CD4-positive, alpha-beta T cell treated with Interferon alpha-2 for 1 hour (primary cell): ENCODE results near the gene CASP8.
"Not testable (repeated sequence)": the region's sequence is repeated elsewhere in the genome, so short reads cannot be mapped to it uniquely, and the experiment has no call there.

ENCODE experiments used
- DNase-seq, 2 donors: peaks; one replicate each; pipeline ENCODE4 v3.0.0-alpha.2; 2020 to 2022

CASP8 gene

DNA sequence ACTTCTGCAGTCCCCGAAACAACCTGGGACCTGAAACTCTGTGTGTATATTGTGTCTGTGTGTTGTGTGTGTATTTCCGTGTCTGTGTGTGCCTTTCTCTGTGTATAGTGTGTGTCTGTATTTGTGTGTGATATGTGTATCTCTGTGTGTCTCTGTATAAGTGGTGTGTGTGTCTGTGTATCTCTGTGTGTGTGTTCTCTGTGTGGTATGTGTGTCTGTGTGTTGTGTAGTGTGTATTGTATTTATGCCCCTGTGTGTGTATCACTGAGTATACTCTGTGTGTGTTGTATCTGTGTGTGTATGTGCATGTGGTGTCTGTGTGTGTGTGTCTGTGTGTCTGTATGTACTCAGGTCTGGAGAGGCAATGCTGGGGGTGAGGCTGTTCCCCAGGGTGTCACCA lies 11.6 kb downstream of the CASP8 start:
- DNase-seq = no peak

DNA sequence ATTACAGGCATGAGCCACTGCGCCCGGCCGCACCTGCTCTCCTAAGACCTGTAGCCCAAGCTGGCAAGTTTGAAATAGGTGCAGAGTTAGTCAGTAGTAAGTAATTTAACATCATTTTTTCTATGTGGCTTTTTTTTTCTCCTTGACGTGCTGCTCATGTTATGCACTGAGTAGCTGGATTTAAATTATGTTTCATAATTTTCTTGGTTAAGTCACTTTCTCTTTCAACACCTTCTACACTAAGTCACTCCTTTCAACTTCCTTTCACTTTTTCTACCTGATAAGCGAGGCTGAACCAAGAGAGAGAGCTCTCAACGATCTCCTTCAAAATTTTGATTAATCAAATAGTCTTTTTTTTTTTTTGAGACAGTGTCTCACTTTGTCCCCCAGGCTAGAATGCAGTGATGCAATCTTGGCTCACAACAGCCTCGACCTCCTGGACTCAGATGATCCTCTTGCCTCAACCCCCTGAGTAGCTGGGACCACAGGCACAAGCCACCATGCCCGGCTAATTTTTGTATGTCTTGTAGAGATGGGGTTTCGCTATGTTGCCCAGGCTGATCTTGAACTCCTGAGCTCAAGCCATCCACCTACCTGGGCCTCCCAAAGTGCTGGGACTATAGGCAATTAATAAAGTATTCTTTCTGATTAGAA lies 13.1 kb downstream of the CASP8 start:
- no peak for DNase-seq

DNA sequence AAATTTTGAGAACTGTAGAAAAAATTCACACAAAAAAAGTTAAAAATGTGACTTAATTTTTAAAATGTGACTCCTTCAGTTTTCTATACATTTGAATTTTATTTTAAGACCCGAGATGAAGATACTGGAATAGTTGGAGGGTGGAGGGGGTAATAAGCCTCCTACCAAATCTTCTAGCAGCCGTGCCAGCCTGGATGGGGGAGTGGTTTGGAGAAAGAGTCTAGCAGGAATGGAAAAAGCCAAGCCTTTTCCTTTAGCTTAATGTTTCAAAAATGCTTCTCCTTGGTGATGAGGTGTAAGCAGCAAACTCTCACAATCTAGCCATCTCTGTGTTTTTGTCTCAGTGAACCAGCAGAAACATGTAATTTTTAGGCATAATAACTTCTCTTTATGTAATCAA lies 14.7 kb downstream of the CASP8 start:
- DNase-seq = no peak

- DNase-seq = no peak
These were observed 15.7 kb downstream of the CASP8 start for GRCh38 chr2:201275990-201276389.

- DNase-seq = no peak
These were observed 16.2 kb downstream of the CASP8 start for GRCh38 chr2:201276511-201276910.

DNA sequence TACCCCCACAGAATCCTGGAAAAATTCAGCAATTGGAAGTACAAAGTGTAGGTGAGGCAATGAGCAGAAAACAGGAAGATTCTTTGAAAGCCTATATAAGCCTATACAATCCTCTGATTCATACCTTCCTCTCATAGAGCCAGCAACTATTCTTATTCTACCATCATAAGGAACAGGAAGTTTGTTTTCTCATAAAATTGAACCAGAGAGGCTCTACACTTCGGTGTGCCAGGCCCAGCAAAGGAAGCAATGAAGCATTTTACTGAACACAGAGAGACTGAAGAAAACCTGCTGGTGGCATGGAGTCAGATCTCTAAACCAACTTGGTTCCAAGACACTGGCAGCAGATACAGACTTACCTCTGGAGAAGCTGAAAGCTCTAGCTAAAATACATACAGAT lies 18.7 kb downstream of the CASP8 start:
- no peak for DNase-seq

DNA sequence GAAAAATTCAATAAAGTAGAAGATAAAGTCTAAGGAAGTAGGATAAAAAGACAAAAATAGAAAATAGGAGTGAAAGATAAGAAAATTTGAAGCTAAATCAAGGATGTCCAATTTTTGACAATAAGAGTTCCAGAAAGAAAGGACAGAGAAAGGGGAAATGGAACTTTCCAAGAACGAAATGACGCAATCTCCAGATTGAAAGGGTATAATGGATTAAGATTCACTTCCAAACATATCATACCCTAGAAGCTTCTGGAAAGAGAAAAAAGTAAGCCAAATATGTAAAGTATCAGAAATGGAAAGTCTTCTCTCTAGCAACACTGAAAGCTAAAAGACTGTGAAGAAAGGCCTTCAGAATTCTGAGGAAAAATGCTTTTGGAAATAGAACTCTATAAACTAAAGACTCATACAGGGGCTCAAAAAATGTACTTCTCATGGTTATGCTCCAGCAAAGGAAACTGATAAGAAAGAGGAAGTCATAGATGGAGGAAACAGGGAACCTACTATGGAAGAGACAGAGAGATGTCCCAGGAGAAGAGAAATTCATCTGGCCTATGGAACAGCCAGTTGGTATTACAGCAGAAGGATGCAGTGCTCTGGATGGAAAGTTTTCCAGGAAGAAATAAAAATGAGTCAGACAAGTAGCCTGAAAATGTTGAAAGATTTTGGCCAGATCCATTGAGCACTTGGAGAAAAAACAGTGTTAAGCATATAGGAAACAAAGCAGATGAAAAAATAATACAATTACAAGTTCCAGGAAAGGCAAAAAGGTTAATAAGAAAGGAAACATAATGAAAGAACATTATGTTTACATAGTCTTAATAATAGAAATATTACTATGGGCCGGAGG lies 20.1 kb downstream of the CASP8 start:
- DNase-seq = no peak

GRCh38 chr2:201285499-201285898 lies 25.2 kb downstream of the CASP8 start:
- no peak for DNase-seq

- DNase-seq = not testable (repeated sequence)
These were observed 30.3 kb downstream of the CASP8 start for GRCh38 chr2:201290457-201291148.

DNA sequence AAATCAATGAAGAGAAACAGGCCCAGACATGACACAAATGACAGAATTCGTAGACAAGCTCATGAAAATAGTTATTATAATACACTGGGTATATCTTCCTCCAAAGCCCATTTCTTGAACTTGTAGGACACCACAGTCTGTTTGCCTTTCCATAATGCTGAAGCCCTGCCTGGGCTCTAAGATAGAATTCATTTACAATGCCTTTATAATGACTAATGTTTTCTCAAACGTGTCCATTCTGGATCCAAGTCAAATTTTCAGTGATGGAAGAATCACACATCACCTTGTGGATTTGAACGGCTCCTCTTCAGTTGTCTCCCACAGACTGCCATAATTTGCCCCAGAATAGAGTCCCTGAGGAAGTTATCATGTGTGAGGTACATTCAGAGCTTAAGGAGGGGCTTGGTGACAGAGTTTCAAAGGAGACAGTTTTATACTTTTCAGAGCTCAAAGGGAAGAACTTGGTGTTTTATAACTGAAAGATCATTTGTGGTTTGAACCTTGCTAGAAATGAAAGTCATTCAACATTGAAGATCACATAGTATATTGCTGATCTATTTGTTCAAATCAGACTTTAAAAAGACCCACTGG lies 38.2 kb downstream of the CASP8 start:
- no peak for DNase-seq

- not testable (repeated sequence) for DNase-seq
These were observed 39.6 kb downstream of the CASP8 start for GRCh38 chr2:201299929-201300328.

- no peak for DNase-seq
These were observed 47.5 kb downstream of the CASP8 start for GRCh38 chr2:201307876-201308275.

GRCh38 chr2:201308914-201309313 lies 48.6 kb downstream of the CASP8 start:
- no peak for DNase-seq

- no peak for DNase-seq
These were observed 53.0 kb downstream of the CASP8 start for GRCh38 chr2:201313362-201313761.

DNA sequence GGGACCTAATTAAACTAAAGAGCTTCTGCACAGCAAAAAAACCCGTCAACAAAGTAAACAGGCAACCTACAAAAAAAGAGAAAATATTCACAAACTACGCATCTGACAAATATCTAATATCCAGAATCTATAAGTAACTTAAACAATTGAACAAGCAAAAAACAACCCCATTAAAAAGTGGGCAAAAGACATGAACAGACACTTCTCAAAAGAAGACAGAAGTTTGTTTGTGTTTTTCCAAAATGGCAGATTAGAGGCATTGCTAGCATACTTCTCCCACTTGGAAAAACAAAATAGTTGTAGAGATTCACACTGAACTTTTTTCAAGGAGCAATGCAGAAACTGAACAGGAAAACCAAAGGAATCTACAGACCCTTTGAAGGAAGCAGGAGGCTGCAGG lies 59.2 kb downstream of the CASP8 start:
- DNase-seq = no peak

DNA sequence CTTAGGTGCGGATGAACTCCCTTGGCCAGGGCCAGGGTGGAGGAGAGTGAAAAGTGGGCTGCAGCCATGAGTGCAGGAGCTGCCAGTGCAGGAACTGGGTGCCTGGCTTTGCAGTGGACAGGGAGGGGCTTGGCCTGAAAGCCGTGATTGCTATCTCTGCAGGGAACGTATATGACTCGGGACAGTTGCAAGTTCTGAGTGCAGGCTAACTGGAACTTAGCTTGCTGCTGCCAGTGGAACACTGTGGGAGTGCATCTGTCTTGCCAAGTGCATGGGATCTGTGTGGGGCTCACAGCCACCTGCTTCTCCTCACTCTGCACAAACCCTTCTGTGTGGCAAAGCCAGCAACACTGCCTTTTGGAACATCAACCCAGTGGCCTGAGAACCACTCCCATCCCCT lies 59.9 kb downstream of the CASP8 start:
- no peak for DNase-seq

DNA sequence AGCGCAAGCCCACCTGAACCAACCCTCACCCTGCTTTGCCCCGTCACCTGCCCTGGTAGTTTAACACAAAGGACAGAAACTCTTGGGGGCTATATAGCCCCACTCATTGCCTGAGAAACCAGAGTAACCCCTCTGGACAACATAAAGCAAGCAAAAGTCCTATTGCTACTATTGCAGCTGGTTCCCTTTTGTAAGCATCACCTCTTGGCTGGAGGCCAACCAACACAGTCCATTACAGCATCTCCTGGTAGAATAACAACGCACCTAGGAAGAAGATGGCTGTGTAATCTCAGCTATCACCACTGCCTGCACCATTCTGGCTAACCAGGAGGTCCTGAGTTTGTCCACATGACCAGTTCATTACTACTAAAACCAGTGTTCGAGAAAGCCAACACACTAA lies 60.4 kb downstream of the CASP8 start:
- no peak for DNase-seq

DNA sequence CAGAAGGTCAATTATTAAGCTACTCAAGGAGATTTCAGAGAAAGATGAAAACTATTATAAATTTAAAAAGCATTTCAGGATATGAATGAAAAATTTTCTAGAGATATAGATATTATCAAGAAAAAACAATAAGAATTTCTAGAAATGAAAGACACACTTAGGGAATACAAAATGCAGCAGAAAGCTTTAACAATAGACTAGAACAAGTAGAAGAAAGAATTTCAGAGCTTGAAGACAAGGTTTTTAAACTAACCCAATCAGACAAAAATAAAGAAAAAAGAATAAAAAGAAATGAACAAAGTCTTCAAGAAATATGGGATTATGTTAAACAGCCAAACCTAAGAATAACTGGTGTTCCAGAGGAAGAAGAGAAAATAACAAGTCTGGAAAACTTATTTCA lies 62.4 kb downstream of the CASP8 start:
- no peak for DNase-seq

DNA sequence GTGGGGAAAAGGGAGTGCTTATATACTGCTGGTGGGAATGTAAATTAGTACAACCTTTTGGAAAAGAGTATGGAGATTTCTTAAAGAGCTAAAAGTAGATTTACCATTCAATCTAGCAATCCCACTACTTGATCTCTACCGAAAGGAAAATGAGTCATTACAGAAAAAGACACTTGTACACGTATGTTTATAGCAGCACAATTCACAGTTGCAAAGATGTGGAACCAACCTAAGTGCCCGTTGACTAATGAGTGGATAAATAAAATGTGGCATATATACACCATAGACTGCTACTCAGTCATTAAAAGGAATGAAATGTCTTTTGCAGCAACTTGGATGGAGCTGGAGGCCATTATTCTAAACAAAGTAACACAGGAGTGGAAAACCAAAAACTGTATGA lies 67.3 kb downstream of the CASP8 start:
- DNase-seq = no peak

- no peak for DNase-seq
These were observed 69.1 kb downstream of the CASP8 start for GRCh38 chr2:201329409-201329808.
